A673 (cell line): ENCODE results near the gene KRTAP10-8. TPM values are rescaled to one million over a fixed set of nuclear protein-coding genes. Genes with fewer than 3 reads are reported as not detected.

Experiments used
- BruUV-seq: library from RNA; stranded (reverse); fragments of 400-500 nt; replicated peaks from 2 replicates; lab custom pipeline; 2021; lab: Mats Ljungman, UMichigan
- CTCF ChIA-PET: fragments of 300-600 bp; sonication (Branson Sonifier 250); formaldehyde crosslinking; loops from one replicate; lab custom pipeline; 2022; ENCODE audit warnings: antibody characterized with exemption; lab: Charles Lee
- POLR2A ChIA-PET: fragments of 300-600 bp; sonication (Branson Sonifier 250); formaldehyde crosslinking; loops from one replicate; lab custom pipeline; 2022; ENCODE audit warnings: antibody characterized with exemption; ENCODE audit not compliant: low non-redundant PET; lab: Charles Lee
- DNase-seq: peaks from one replicate; pipeline ENCODE4 v3.0.0-alpha.2; 2015; ENCODE audit warnings: low spot score
- H3K27ac ChIP-seq: fragments of 200-600 bp; sonication (generic); 2 replicates; pipeline ENCODE4 v1.5.1; 2016; ENCODE audit warnings: mixed run types, low read depth, mild to moderate bottlenecking, mixed read lengths, antibody characterized with exemption, low read length; ENCODE audit not compliant: poor library complexity, severe bottlenecking
- H3K27me3 ChIP-seq: fragments of 200-600 bp; sonication (generic); replicated peaks from 2 replicates; pipeline ENCODE4 v1.6.1; 2017; ENCODE audit warnings: mixed run types, low read depth, mild to moderate bottlenecking, mixed read lengths, antibody characterized with exemption, low read length; ENCODE audit not compliant: insufficient read depth, poor library complexity
- H3K36me3 ChIP-seq: fragments of 200-600 bp; sonication (generic); 2 replicates; pipeline ENCODE4 v1.6.1; 2016; ENCODE audit warnings: mixed run types, mild to moderate bottlenecking, mixed read lengths, antibody characterized with exemption, low read length; ENCODE audit not compliant: insufficient read depth, poor library complexity, severe bottlenecking
- H3K4me1 ChIP-seq: fragments of 200-600 bp; sonication (generic); 2 replicates; pipeline ENCODE4 v1.6.1; 2017; ENCODE audit warnings: mixed run types, mild to moderate bottlenecking, mixed read lengths, antibody characterized with exemption, low read length; ENCODE audit not compliant: insufficient read depth, poor library complexity, severe bottlenecking
- H3K4me3 ChIP-seq: fragments of 200-600 bp; sonication (generic); 2 replicates; pipeline ENCODE4 v1.5.1; 2016; ENCODE audit warnings: low read depth, mixed run types, mild to moderate bottlenecking, mixed read lengths, low read length; ENCODE audit not compliant: poor library complexity, severe bottlenecking
- H3K9me3 ChIP-seq: fragments of 200-600 bp; sonication (generic); 2 replicates; pipeline ENCODE4 v1.6.1; 2016; ENCODE audit warnings: mixed run types, low read depth, mild to moderate bottlenecking, mixed read lengths, antibody characterized with exemption, low read length; ENCODE audit not compliant: poor library complexity, severe bottlenecking
- EZH2 ChIP-seq: fragments of 200-600 bp; sonication (generic); IDR thresholded peaks from 2 replicates; pipeline ENCODE4 v1.6.1; 2017; ENCODE audit warnings: borderline replicate concordance, low read depth, mild to moderate bottlenecking, mixed read lengths, antibody characterized with exemption, low read length; ENCODE audit not compliant: poor library complexity, severe bottlenecking
- intact Hi-C: fragments of 100-400 bp; cut with micrococcal nuclease; formaldehyde crosslinking; loops from one replicate; pipeline ENCODE4 v1.10.0; 2022; ENCODE audit not compliant: unreplicated experiment
- total RNA-seq: library from RNA; stranded (reverse); gene quantifications from 2 replicates; pipeline ENCODE4 v1.2.3, GENCODE V29; 2021
- TF ChIP-seq, protein P1 (sequence below): fragments of 300-800, 200-600 bp; sonication (generic); conservative IDR thresholded peaks from 2 replicates; pipeline ENCODE4 v1.5.1; 2017; ENCODE audit warnings: low read depth, mild to moderate bottlenecking, antibody characterized with exemption, low read length, moderate library complexity, mixed read lengths

Gene KRTAP10-8
- total RNA-seq, 1 experiment from 2014 or later = not detected

DNA sequence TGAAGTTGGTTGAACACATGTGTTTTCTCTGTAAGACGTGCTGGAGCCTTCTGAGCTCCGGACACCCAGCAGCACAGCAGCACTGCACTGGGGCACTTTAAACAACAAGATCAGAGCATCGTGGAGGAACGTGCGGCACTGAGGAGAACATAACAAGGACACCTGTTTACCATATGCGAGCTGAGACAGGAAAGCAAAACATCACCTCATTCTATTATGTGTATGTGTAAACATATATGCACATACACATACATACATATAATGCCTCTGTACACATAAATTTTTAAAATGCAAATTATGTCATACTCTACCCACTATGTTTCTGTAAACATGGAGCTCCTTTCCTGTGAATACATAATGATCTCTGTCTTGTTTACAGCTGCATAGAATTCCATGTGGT lies 16.4 kb upstream of the KRTAP10-8 start:
- BruUV-seq = no TSS peak
- H3K27me3 ChIP-seq = no peaks in the 10 kb centered on the region
- no peaks in the 10 kb centered on the region for H3K4me1 ChIP-seq
- POLR2A ChIA-PET = interaction anchor here (0.6 kb wide), 1 partner anchor 128 kb away, joined by 3 read pairs; no protein-coding TSS in a partner anchor
- no peak overlapping the region for H3K27ac ChIP-seq
- intact Hi-C loops = no loop called here
- no peak overlapping the region for H3K4me3 ChIP-seq
- DNase-seq = no peak
- H3K36me3 ChIP-seq = no peaks in the 10 kb centered on the region
- peaks cover 3% of the 10 kb centered on the region for H3K9me3 ChIP-seq
- TF ChIP-seq, protein P1, sequence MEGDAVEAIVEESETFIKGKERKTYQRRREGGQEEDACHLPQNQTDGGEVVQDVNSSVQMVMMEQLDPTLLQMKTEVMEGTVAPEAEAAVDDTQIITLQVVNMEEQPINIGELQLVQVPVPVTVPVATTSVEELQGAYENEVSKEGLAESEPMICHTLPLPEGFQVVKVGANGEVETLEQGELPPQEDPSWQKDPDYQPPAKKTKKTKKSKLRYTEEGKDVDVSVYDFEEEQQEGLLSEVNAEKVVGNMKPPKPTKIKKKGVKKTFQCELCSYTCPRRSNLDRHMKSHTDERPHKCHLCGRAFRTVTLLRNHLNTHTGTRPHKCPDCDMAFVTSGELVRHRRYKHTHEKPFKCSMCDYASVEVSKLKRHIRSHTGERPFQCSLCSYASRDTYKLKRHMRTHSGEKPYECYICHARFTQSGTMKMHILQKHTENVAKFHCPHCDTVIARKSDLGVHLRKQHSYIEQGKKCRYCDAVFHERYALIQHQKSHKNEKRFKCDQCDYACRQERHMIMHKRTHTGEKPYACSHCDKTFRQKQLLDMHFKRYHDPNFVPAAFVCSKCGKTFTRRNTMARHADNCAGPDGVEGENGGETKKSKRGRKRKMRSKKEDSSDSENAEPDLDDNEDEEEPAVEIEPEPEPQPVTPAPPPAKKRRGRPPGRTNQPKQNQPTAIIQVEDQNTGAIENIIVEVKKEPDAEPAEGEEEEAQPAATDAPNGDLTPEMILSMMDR = no peak
- no peak for TF ChIP-seq EZH2
- CTCF ChIA-PET = no interaction called here

DNA sequence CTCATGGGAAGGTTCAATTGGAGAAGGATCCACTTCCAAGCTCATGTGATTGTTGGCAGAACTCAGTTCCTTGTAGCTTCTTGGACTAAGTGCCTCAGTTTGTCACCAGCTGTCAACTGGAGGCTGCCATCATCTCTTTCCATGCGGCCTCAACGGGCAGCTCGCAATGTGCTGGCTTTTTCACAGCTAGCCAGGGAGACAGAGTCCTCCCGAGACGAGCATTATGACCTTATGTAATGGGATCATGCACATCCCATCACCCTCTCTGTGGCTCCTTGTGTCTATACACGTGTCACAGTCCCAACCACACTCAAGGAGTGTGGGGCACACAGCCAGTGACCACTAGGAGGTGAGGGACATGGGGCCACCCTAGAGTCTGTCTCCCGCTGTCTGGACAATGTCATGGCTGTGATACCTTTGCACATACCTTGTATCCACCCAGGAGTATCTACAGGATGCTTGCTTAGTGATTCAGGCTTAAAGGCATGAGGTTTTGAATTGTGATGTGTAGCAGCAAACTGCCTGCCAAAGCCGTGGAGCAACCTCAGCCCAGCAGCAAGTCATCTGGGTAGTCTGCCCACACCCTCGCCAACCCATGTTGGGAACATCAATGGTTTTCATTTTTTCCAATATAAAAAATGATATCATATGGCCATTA lies 15.7 kb upstream of the KRTAP10-8 start:
- Histone ChIP-seq H3K4me3 (no peak overlapping the region), H3K27me3 (no peaks in the 10 kb centered on the region), H3K4me1 (no peaks in the 10 kb centered on the region), H3K36me3 (no peaks in the 10 kb centered on the region), H3K9me3 (peaks cover 3% of the 10 kb centered on the region), H3K27ac (no peak overlapping the region)
- TF ChIP-seq, protein P1 = no peak
- no peak for TF ChIP-seq EZH2
- POLR2A ChIA-PET = interaction anchor here (0.6 kb wide), 1 partner anchor 127 kb away, joined by 3 read pairs; no protein-coding TSS in a partner anchor
- CTCF ChIA-PET = no interaction called here
- no peak for DNase-seq
- intact Hi-C loops = no loop called here
- BruUV-seq = no TSS peak

DNA sequence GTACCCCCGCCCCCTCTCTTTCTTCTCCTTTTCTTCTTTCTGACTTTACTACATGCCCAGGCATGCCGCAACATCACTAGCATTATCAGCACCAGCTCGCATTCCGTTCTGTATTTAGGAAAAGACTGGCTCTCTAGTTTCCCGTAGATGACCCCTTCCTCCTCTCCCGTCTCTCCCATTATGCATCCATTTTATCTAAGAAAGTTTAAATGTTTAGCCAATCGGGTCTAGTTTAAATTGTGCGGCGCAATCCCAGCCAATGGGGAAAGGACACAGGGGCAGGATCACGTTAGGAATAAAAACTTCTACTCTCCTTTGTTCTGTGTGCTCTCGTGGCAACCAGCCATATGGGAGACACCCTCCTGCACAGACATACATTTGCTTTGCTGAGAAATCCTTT lies 13.8 kb upstream of the KRTAP10-8 start:
- TF ChIP-seq, protein P1 = no peak
- TF ChIP-seq EZH2 = no peak
- BruUV-seq = no TSS peak
- Histone ChIP-seq H3K9me3 (peaks cover 3% of the 10 kb centered on the region), H3K4me1 (no peaks in the 10 kb centered on the region), H3K36me3 (no peaks in the 10 kb centered on the region), H3K27me3 (no peaks in the 10 kb centered on the region), H3K4me3 (no peak overlapping the region), H3K27ac (no peak overlapping the region)
- CTCF ChIA-PET = no interaction called here
- POLR2A ChIA-PET = no interaction called here
- peak; percentile 25 for DNase-seq
- intact Hi-C loops = no loop called here
